HL-60/S4 treated with phorbol 12-myristate 13-acetate at 8.2 ng/mL for 4 days and 3 days (cell line): ENCODE measurements around the gene THEM5.
"Not testable (repeated sequence)": the region's sequence is repeated elsewhere in the genome, so short reads cannot be mapped to it uniquely, and the experiment has no call there.

Experiments used
- in situ Hi-C: fragments of 300-500 bp; cut with MboI; formaldehyde crosslinking; loops from 2 replicates; pipeline ENCODE4 v1.15.0; 2022; ENCODE audit warnings: low sequenced_read_pairs

Gene THEM5

GRCh38 chr1:151868486-151868885 is 15.0 kb upstream of the THEM5 start:
- in situ Hi-C loops = no loop called here

DNA sequence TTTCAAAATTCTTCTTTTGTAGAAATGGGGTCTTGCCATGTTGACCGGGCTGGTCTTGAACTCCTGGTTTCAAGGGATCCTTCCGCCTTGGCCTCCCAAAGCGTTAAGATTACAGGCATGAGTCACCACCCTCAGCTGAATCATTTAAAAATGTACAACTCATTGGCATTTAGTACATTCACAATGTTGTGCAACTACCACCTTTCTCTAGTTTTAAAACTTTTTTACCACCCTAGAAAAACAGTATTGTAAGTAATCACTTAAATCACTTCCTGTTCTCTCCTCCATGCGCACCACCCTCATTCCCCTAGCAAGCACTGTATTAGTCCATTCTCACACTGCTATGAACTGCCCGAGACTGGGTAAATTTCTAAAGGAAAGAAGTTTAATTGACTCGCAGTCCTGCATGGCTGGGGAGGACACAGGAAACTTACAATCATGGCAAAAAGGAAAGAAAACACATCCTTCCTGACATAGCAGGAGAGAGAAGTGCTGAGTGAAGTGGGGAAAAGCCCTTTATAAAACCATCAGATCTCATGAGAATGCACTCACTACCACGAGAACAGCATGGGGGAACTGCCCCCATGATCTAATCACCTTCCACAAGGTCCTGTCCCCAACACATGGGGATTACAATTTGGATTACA is 14.4 kb upstream of the THEM5 start:
- in situ Hi-C loops = no loop called here

- in situ Hi-C loops = no loop called here
Measured at GRCh38 chr1:151867321-151867720, 13.8 kb upstream of the THEM5 start.

DNA sequence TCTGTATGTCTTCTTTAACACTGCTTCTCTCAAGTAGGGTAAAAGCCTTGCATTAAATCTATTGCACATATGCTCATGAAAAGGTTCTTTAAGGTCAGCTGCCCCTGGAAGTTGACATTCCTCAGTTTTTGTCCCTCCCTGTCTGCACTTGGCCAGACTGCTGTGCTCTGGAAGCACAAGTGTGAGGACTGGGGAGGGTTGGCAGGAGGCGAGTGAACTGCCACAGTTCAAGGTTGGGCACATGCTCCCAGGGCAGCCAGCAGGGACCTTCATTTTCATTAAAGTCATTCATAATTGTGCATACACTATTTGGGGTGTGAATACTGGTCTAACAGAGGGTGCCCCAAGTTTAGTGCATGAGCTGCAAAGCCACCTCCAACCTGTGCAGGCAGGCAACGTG is 10.9 kb upstream of the THEM5 start:
- in situ Hi-C loops = no loop called here

DNA sequence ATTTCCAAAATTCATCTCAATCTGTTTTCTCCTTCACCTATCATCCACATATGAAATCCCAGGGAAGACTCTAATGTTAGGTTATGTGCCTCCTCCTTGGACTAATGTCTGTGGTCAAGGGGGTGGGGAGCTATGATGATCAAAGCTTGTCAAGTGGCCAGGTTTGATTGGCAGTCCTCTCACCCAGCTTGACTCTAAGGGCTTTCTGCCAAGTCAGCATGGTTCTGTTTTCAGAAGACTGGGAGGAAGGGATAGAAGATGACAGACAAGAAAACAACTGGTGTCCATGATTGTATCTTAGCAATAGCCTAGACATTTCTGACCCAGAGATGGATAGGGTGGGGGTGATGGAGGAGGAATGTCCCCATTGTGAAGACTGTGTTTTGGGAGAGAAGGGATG is 9.1 kb upstream of the THEM5 start:
- in situ Hi-C loops = no loop called here

- in situ Hi-C loops = no loop called here
Measured at GRCh38 chr1:151860504-151861187, 7.1 kb upstream of the THEM5 start.

DNA sequence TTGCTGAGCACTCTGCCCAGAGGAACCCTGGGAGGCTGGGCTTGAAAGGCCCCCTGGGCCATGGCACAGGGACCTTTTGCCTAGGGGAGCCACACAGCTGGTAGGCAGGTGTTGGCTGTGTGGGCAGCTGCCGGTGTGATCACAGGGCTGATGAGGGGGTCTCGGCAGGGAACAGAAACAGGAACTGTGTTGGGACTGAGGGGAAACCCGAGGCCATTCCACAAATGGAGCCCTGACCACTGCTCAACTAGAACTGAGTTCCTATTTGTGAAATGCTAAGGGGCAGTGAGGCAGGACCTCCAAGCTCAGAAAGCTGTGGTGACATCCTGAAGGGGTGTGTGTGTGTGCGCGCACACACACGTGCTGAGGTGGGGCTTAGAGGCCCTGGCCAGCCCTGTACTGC is 6.4 kb upstream of the THEM5 start:
- in situ Hi-C loops = no loop called here

DNA sequence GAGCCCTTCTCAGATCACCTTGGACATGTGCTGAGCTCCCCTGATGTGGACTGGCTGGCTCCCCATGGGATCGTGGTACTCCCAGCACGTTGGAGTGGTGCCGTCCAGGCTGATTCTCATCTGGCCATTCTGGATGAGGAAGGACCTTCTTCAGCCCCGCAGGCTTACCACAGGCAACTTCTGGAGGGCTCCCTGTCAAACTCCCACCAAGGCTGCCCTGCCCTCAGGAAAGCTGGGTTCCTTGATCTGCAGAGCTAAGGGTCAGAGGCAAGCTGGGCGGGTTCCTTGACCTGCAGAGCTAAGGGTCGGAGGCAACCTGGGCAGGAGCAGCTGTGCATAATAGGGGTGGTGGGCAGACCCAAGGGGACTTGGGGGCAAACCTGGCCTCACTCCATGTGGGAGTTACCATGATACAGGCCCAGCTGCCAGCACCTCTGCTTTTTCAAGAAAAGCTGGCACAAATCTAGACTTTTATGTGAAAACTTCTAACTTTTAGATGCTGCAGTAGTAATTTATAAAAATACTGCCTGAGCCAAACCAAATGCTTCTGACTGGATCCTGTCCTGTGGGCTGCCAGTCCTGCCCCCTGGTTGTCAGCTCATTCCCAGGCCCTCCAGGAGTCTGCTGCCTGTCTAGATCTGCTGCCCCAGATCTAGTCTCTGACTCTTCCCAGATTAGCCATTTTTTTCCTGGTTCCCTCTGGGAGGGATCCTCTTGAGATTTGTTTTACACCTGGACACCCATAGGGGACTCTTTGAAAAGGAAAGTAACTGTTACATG is 5.6 kb upstream of the THEM5 start:
- in situ Hi-C loops = no loop called here

DNA sequence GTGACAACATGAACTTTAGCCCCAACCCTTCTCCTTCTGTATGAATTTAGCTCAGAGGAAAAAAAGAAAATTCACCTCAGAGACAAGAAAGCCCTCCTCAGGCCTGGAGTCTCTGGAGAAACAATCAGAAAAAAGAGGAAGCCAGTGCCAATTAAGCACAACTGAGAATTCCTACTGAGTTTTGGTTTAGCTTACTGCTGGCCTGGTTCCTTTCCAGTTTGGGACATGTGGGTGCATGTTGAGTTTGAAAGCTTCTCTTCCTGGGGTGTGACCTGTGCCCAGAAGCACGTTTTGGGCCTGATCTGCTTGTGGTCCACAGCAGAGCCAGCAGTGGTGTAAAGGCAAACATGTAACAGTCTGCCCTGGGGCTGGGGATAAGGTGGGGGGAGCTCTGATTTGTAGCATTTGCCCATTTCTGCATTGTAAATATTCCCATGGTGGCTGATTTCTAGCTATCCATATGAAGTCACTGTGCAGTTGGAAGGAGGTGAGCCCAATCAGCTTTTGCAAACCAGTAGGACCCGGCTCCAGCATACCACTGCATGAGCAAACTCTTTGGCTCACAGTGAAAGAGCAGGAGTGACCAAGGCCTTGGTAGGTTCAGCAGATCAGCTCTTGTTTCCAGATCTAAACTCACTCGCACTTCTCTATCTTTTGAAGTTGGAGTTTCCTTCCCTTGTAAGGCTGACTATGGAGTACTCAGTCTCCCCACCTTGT is 4.7 kb upstream of the THEM5 start:
- in situ Hi-C loops = no loop called here

- in situ Hi-C loops = no loop called here
Measured at GRCh38 chr1:151855933-151856332, 2.4 kb upstream of the THEM5 start.

- in situ Hi-C loops = not testable (repeated sequence)
Measured at GRCh38 chr1:151855516-151855915, 2.0 kb upstream of the THEM5 start.

- in situ Hi-C loops = no loop called here
Measured at GRCh38 chr1:151854658-151855057, 1.1 kb upstream of the THEM5 start.

- in situ Hi-C loops = no loop called here
Measured at GRCh38 chr1:151852733-151853132, 779 bp downstream of the THEM5 start.

DNA sequence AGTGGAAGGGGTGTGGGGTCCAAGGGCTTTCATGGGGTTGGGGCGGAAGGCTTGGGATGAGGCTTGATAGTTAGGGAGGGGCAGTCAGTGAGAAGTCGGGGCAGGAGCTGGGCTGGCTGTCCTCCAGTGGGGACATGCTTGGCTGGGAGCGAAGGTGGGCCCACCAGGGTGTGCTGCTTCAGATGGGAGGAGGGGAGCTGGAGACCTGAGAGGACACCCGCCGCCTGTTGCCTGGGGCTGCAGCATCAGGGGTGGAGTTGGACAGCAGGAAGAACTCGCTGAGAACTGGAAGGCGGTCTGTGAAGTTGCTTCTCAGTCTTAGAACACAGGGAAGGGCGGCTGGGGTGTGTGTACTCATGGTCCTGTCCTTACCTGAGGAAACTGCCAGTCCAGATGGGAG is 1.6 kb downstream of the THEM5 start:
- in situ Hi-C loops = no loop called here

GRCh38 chr1:151849871-151850270 is 3.6 kb downstream of the THEM5 start:
- in situ Hi-C loops = loop anchor here (25.0 kb wide), 1 partner anchor 313 kb away; the partner anchor contains the start of gene TUFT1

DNA sequence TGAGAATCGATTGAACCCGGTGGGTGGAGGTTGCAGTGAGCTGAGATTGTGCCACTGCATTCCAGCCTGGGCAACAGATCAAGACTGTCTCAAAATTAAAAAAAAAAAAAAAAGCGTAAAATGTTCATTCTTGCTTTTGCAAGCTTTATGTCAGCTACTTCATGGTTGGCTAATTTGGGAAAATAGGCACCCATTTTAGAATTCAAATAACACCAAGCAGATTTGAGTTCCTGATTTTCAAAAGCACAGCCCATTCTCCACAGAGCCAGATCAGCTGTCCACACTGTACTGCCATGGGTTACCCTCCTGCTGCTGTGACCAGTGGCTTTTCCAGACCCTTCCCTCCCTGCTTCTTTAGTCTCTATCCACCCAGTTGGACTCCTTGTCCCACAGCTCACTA is 4.4 kb downstream of the THEM5 start:
- in situ Hi-C loops = loop anchor here (25.0 kb wide), 1 partner anchor 312 kb away; the partner anchor contains the start of gene TUFT1

DNA sequence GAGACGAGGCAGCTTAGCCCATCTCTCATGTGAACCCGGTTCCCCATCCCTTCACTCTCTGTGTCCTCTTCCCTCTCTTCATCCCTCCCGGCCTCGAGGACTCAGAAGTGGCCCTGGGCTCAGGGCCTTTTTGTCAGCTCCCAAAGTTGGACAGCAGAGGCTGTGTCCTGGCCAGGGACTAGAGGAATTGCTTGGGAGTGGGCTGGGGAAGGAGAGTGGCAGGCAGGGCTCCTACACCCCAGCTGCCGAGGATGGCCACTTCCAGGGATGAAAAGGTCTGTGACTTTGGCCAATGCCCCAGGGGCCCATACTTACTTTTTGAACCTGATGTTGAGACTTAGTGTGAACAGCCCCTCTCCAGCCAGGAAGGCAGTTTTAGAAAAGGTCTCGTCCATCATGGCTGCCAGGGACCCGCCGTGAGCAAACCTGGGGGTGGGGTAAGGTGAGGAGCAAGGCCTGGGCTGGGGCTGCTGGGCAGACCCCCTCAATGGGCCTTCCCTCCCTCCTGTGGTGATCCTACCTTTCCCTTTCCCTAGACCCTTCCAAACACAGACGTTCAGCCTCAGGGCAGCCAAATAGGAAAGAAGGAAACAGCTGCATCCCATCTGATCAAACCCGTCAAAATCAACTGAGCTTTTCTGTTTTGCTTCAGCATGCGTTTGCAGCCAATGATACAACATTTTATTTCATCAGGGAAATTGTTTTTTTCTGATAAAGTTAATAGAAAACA is 5.5 kb downstream of the THEM5 start:
- in situ Hi-C loops = loop anchor here (25.0 kb wide), 1 partner anchor 311 kb away; the partner anchor contains the start of gene TUFT1

DNA sequence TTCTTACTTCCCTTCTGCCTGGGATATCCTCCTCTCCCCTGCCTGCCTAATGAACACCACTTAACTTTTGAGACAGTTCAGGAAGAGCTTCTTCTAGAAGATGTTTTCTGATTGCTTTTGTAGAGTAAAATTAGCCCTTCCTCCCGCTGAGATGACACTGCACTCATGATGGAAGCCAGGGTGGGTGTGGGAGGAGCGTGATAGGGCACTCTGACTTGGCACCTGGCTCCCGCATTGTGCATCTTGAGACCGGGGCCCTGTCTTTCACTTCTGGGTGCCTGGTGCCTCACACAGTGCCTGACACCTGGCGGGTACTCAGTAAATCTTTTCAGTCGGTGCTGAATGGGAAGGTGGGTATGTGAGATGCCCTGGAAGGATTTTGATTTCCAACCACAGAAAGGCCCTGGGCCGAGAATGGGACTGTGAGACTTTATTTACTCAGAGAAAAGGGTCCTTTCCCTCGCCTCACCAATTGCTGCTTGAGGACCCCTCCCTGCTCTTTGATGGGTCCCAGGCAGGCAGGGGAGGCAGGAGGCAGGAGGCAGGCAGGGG is 6.8 kb downstream of the THEM5 start:
- in situ Hi-C loops = loop anchor here (25.0 kb wide), 1 partner anchor 309 kb away; the partner anchor contains the start of gene TUFT1

DNA sequence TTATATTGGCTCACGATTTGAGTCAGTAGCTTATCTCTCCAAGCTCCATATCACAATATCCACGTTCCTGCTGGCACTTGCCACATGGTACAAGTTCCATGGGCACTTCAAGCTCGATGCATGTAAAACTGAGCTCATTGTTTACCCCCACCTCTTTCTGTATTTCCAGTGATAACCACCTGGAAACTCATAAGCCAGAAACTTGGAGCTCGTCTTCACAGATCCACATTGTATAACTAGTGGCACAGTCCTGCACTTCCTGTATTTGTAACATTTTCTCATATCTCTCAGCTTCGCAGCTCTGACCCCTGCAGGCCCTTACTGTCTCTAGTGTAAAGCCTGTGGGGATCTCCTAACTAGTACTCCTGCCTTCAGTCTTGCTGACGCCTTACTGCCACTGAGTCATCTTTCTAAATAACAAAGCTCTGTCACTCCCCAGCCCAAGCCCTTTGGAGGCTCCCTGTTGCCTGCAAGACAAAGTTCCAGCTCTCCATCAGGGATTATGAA is 7.4 kb downstream of the THEM5 start:
- in situ Hi-C loops = loop anchor here (25.0 kb wide), 1 partner anchor 309 kb away; the partner anchor contains the start of gene TUFT1

DNA sequence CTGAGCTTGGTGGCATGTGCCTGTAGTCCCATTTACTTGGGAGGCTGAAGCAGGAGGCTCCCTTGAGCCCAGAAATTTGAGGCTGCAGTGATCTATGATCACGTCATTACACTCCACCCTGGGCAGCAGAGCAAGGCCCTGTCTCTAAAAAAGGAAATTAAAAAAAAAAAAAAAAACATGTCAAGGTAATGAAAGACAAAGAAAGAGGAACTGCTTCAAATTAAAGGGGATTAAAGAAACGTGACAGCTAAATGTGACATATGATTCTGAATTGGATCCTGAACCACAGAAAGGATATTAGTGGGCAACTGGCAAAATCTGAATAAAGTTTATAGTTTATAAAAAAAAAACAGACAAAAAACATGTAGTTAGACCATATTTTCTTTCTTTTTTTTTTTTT is 10.1 kb downstream of the THEM5 start:
- in situ Hi-C loops = loop anchor here (25.0 kb wide), 1 partner anchor 306 kb away; the partner anchor contains the start of gene TUFT1
